ENCODE data around the gene FRAT2. TPM values are rescaled to one million over a fixed set of nuclear protein-coding genes. Genes with fewer than 3 reads are reported as not detected.
A peak's percentile ranks its signal among the peaks of the same experiment; 100 is the strongest.

Gene FRAT2
- total RNA-seq, 4 donors from 2014 or later = 9.3 to 28.7 (median 20.5) TPM

- no peak for TF ChIP-seq POLR2A (IDR thresholded peaks at IDR 0.05)
- peak in 2 of 5 experiments; percentile 36 to 41 for TF ChIP-seq CTCF (IDR thresholded peaks at IDR 0.05 in 4 of 5, conservative IDR thresholded peaks at IDR 0.05 in 1 of 5)
- Histone ChIP-seq H3K27ac (peak overlapping the region; percentile 82 to 98 (median 90)), H3K36me3 (no peaks in the 10 kb centered on the region), H3K4me1 (peaks cover 36 to 43% of the 10 kb centered on the region in 2 donors), H3K27me3 (no peaks in the 10 kb centered on the region), H3K4me3 (peak overlapping the region; percentile 70 to 95 (median 74)), H3K9me3 (no peaks in the 10 kb centered on the region)
- ATAC-seq (peak; percentile 54), DNase-seq (peak; percentile 31 to 59)
- in situ Hi-C loops (cut with MboI; ENCODE audit: low sequenced_read_pairs in 4 of 4) = loop anchor here in 1 of 4 donors (10.0 kb wide), 1 partner anchor 48 kb away; no protein-coding TSS in a partner anchor
- intact Hi-C loops (cut with DNase I; ENCODE audit: low total_unique reads) = loop anchor here (1.0 to 10.0 kb wide), 4 partner anchors 13 to 498 kb away; partner anchors contain the start of genes ARHGAP19, FRAT1 and LCOR
Observed at GRCh38 chr10:97332591-97333350, 1.8 kb downstream of the FRAT2 start.

- TF ChIP-seq POLR2A (IDR thresholded peaks at IDR 0.05) = no peak
- TF ChIP-seq CTCF (IDR thresholded peaks at IDR 0.05 in 4 of 5, conservative IDR thresholded peaks at IDR 0.05 in 1 of 5) = no peak
- Histone ChIP-seq H3K27ac (peak overlapping the region in 3 of 4 donors; percentile 82 to 96 (median 83)), H3K9me3 (no peaks in the 10 kb centered on the region), H3K4me1 (peaks cover 30% of the 10 kb centered on the region in 2 donors), H3K36me3 (no peaks in the 10 kb centered on the region), H3K27me3 (no peaks in the 10 kb centered on the region), H3K4me3 (peak overlapping the region in 3 of 4 donors; percentile 70 to 75 (median 72))
- no peak for ATAC-seq
- in situ Hi-C loops (cut with MboI; ENCODE audit: low sequenced_read_pairs in 4 of 4) (loop anchor here in 1 of 4 donors (10.0 kb wide), 1 partner anchor 46 kb away; no protein-coding TSS in a partner anchor), intact Hi-C loops (cut with DNase I; ENCODE audit: low total_unique reads) (loop anchor here (5.0 to 10.0 kb wide), 2 partner anchors 39 to 496 kb away; partner anchors contain the start of genes ARHGAP19 and LCOR)
- DNase-seq = no peak
Observed at GRCh38 chr10:97331153-97331703, 3.3 kb downstream of the FRAT2 start.

GRCh38 chr10:97329766-97330165 is 4.8 kb downstream of the FRAT2 start:
- no peaks in the 10 kb centered on the region for H3K36me3 ChIP-seq
- peaks cover 19 to 25% of the 10 kb centered on the region in 2 donors for H3K4me1 ChIP-seq
- H3K4me3 ChIP-seq = no peak overlapping the region
- H3K27ac ChIP-seq = no peak overlapping the region
- TF ChIP-seq CTCF (IDR thresholded peaks at IDR 0.05 in 4 of 5, conservative IDR thresholded peaks at IDR 0.05 in 1 of 5) (no peak), POLR2A (IDR thresholded peaks at IDR 0.05) (no peak)
- H3K27me3 ChIP-seq = no peaks in the 10 kb centered on the region
- H3K9me3 ChIP-seq = no peaks in the 10 kb centered on the region
- in situ Hi-C loops (cut with MboI; ENCODE audit: low sequenced_read_pairs in 4 of 4) (loop anchor here in 2 of 4 donors (5.0 to 10.0 kb wide), 2 partner anchors 45 to 47 kb away; no protein-coding TSS in a partner anchor), intact Hi-C loops (cut with DNase I; ENCODE audit: low total_unique reads) (loop anchor here (5.0 to 10.0 kb wide), 2 partner anchors 37 to 495 kb away; partner anchors contain the start of genes ARHGAP19 and LCOR)
- ATAC-seq (no peak), DNase-seq (no peak)

GRCh38 chr10:97328646-97329453 is 5.7 kb downstream of the FRAT2 start:
- H3K27ac ChIP-seq = no peak overlapping the region
- no peak overlapping the region for H3K4me3 ChIP-seq
- intact Hi-C loops (cut with DNase I; ENCODE audit: low total_unique reads) (no loop called here), in situ Hi-C loops (cut with MboI; ENCODE audit: low sequenced_read_pairs in 4 of 4) (loop anchor here in 1 of 4 donors (5.0 kb wide), 1 partner anchor 47 kb away; no protein-coding TSS in a partner anchor)
- ATAC-seq = no peak
- peaks cover 19 to 25% of the 10 kb centered on the region in 2 donors for H3K4me1 ChIP-seq
- DNase-seq = no peak
- no peaks in the 10 kb centered on the region for H3K36me3 ChIP-seq
- H3K27me3 ChIP-seq = no peaks in the 10 kb centered on the region
- no peaks in the 10 kb centered on the region for H3K9me3 ChIP-seq
- no peak for TF ChIP-seq POLR2A (IDR thresholded peaks at IDR 0.05)
- no peak for TF ChIP-seq CTCF (IDR thresholded peaks at IDR 0.05 in 4 of 5, conservative IDR thresholded peaks at IDR 0.05 in 1 of 5)
